NCI-H1436 (cell line): ENCODE measurements around the gene ZNF837.

Source experiments
- DNase-seq: peaks from one replicate; lab custom pipeline; 2025; lab: John Stamatoyannopoulos, UW

ZNF837 gene

DNA sequence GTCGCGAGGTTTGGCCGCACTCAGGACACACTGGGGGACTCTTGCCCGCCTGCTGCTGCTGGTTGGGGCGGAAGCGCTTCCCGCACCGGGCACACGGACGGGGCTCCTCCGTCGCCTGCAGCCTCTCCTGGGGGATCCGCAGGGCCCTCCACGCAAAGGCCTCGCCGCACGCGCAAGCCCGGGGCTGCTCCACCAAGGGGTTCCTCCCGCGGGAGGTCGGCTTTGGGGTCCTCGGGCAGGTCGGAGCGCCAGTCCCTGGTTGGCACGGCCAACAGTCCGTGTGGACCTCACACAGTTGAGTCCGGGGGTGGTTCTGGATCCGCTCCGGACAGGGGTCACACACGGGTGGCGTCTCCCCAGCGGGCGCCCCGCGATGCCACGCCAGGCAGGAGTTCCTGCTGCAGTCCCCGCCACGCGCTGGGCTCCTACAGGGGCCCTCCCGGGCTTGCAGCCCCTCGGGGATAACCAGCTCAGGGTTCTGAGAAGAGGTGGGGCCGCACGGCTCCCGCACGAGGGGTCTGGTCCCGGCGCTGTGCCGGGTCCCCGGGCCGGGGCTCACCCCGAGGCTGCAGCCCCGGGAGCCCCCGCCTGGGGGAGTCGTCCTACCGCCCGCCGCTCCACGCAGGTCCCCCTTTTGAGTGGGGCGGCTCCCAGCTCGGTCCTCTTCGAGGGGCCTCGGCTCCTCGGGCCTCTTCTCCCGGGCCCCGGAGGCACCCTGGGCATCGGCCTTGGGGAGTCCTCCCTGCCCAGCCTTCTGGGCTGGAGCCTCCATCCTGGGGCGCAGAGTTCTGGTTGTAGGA, 12.1 kb downstream of the ZNF837 start:
- DNase-seq, result no peak

DNA sequence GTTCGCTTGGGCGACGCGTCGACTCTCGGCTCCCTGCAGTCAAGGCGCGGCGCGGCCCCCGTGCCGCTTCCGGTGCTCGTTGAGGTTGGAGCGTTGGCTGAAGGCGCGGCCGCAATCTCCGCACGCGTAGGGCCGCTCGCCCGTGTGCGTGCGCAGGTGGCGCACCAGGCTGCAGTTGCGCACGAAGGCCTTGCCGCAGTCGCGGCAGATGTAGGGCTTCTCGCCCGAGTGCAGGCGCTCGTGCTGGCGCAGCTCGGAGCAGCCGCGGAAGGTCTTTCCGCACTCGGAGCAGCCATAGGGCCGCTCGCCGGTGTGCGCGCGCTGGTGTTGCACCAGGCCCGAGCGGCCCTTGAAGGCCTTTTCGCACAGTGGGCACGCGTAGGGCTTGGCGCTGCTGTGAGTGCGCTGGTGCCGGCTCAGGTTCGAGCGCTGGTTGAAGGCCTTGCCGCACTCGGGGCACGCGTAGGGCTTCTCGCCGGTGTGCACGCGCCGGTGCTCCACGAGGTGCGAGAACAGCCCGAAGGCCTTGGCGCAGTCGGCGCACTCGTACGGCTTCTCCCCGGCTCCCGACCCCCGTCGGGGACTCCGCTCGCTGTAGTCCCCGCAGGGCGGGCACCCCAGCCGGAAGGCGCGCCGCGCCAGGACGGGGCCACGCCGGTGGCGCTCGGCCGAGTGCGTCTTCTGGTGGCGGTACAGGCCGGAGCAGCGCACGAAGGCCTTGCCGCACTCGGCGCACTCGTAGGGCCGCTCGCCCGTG, 13.0 kb downstream of the ZNF837 start:
- no peak for DNase-seq

DNA sequence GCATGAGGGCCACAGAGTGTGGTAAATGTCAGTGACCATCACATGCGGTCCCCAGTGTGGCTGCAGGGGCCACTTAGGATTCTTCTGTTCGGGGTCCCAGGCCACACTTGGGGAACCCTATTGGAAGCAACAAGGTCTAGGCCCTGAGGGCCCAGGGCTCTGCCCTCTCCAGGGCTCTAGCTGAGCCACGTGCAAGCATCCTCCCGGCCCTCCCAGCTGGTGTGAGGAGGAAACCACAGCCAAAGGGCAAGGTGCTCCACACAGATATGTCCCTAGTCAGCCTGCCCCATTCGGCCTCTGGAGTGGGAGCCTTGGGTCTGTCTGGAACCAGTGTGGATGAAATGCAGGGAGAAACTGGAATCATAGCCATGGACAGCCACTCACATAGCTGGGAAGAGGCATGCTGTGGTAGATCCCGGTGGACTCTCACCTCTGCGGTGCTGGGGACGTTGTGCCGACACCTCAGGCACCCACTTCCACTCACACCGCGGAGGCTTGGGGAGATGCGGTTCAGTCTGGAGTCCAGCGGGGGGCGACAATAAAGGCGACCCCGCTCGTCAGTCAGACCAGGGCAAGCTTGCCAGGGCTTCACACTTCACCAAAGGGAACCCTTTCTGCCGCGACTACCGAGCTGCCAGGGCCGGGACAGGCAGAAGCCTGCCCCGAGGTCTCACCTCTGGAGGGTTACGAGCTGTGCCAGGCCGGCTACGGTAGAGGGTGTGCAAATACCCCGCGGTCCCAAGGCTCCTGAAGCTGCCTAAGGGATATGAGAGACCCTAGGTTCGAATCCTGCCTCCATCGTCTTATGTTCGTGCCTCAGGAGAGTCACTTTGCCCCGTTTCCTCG, 14.0 kb downstream of the ZNF837 start:
- DNase-seq, result no peak

DNA sequence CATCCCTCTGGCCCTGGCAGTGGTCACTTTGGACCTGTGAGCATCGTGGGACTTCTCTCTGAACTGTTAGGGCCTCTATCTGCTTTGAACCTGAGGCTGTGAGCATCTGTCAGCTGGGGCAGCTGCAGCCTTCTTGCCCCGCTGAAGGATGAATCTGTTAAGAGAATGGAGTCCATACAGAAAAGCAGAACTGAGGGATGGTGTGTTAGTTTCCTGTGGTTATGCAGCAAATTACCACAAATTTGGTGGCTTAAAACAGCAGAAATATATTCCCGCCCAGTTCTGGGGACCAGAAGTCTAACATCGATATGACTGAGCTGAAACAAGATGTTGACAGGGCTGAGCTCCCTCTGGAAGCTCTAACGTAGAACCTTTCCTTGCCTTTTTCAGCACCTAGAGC, 16.7 kb downstream of the ZNF837 start:
- no peak for DNase-seq

DNA sequence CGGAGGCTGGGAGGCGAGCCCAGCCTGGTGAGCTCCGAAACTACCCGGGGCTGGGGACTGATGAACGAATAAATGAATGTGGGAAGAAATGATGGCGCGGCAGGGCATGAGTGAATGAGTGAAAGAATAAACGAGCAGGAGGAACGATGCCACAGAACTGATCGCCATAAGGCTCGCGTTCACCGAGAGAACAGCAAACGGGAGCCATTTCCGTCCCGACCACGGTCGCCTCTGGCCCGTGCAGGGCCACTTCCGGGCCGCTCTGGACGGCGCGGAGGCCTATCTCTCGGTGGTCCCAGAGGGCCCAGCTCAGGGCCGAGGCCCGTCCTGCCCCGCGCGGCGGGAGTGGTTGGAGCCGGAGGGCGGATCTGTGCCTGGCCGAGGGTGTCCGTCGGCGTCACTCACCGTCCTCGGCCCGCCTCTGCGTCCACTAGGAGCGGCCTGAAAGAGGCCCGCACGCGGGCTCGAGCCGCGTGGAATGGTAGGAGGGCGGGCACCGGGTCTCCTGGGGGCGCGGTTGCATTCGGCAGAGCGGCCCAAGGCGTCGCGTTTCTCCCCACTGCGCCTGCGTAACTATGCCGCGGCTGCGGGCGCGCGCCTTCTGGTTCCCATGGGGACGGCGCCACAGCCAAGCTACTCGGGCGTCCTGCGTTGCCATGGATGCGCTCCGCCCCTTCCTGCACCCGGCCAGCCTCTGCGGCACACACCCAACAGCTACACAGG, 18.4 kb downstream of the ZNF837 start, which contains the start of gene ZNF497:
ZNF497 (minus strand) TSS at position 480 of the 723 bp plus-strand sequence. CDS start 5,116 bp downstream, outside the sequence.
- DNase-seq, result peak; percentile 98

DNA sequence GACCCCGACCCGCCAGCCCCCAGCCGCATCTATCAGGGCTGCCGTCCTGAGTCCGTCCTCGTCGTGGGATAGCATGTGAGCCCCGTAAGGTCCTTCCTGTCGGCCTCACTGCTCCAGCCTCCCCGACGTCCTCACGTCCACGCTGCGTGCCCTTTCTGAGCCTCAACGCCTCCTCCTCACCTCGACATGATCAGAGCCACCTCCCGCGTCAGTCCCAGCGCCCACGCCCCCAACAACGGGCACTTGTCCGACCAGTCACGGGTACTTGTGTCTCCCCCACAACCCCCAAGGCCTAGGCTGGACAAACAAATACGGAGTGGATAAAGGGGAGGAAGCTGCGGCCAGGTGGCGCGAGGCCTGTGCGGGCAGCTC, 18.9 kb downstream of the ZNF837 start:
- DNase-seq, result no peak

DNA sequence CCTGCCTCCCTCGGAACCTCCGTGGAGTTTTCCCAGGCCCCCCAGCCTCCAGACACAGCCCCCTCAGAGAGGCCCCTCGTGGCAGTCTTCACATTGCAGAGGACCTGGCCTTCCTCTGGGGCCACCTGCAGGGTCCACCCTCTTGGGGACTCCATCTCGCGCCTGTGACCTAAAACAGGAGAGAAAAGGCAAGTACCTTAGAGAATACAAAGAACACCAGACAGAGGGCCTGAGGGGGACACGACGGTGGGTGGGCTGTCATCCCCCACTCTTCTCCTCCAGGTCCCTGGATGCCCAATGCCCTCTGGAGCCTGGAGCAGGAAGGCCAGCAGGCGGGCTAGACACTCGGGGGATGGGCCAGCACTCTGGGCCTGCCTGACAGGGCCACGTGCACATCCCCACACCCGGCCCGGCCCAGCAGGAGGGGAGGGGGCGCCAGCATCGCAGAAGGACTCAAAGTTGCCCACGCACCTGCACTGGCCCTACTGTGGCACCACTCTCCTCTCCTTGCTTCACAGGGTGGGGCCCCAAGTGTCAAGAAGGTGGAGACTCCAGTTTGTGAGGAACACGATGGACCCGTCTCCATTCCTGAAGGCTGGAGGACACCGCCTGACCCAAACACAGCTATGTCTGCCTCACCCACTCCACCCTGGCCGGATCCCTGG, 23.2 kb downstream of the ZNF837 start:
- DNase-seq, result no peak

DNA sequence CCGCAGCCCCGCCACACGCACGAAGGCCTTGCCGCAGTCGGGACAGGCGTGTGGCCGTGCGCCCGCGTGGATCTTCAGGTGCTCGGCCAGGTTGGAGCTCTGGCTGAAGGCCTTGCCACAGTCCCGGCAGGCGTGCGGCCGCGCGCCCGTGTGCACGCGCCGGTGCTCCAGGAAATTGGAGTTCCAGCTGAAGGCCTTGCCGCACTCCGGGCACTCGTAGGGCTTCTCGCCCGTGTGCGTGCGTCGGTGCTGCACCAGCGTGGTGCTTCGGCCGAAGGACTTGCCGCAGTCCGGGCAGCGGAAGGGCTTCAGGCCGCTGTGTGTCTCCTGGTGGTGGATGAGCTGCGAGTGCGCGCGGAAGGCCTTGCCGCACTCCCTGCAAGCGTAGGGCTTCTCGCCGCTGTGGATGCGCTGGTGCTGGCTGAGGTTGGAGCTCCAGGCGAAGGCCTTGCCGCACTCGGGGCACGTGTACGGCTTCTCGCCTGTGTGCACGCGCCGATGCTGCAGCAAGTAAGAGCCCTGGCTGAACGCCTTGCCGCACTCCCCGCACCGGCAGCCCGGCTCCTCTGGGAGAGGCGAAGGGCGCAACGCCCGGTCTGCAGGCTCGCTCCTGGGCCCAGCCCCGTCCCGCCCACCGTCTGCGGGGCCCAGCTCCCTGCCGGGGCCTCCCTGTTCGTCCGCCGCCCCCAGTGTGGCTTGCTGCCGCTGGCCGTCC, 23.9 kb downstream of the ZNF837 start:
- no peak for DNase-seq

DNA sequence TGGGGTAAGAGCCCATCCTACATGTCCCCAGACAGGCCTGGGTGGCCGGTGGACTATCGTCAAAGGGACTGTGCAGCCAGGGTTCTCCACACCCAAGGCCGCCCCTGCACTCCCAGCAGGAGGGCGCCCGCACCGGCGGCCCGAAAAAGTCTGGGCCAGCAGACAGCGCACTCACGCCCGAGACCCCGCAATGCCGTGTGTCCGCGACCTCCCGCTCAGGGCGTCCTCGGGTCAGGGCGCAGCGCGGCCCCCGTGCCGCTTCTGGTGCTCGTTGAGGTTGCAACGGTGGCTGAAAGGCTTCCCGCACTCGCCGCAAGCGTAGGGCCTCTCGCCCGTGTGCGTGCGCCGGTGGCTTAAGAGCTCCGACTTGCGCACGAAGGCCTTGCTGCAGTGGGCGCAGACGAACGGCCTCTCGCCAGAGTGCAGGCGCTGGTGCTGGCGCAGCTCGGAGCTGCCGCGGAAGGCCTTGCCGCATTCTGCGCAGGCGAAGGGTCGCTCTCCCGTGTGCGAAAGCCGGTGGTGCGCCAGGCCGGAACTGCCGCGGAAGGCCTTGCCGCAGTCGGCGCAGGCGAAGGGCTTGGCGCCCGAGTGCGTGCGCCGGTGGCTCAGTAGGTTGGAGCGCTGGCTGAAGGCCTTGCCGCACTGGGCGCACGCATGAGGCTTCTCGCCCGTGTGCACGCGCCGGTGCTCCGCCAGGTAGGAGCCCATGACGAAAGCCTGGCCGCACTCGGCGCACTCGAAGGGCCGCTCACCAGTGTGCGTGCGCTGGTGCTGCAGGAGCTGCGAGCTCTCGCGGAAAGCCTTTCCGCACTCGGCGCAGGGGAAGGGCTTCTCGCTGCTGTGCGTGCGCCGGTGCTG, 24.7 kb downstream of the ZNF837 start:
- no peak for DNase-seq

DNA sequence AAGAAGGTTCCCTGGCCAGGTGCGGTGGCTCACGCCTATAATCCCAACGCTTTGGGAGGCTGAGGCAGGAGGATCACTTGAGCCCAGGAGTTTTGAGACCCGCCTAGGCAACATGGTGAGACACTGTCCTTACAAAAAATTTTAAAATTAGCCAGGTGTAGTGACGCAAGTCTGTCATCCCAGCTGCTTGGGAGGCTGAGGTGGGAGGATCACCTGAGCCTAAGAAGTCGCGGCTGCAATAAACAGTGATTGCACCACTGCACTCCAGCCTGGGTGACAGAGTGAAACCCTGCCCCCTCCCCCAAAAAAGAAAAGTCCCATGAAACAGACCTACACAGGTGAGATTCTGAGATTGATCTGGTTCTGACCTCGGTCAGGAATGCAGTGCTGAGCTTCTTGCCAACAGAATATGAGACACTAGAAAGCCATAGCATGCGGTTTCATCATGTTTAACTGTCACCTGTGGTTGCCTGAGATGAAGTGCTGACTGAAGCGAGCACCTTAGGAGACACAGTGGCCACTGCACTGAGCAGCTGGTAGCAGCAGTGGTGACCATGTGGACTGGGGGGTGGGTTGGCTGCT, 25.5 kb downstream of the ZNF837 start:
- no peak for DNase-seq

DNA sequence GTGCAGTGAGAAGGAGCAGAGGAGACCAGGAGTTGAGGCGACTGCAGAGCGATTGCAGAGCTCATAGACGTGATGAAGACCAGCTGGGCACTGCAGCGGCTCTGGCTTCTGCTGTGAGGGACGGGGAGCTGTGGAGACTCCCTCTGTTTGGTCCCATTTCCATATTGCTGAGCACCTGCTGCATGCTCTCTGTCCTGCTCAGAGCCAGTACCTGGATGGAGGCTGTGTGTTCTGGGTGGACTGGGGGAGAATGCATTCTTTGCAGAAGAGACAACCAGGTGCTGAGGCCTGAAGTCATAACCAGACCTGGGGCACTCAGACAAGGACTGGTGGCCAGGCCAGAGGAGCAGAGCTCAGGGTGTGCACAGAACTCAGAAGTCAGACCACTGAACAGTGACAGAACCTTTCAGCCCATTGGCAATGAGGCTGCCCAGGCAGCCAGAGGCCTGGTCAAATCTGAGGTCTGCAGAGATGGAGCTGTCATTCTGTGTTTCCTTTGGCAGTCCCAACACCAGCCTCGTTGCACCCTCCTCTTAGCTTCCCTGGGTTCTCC, 26.3 kb downstream of the ZNF837 start:
- DNase-seq, result no peak

DNA sequence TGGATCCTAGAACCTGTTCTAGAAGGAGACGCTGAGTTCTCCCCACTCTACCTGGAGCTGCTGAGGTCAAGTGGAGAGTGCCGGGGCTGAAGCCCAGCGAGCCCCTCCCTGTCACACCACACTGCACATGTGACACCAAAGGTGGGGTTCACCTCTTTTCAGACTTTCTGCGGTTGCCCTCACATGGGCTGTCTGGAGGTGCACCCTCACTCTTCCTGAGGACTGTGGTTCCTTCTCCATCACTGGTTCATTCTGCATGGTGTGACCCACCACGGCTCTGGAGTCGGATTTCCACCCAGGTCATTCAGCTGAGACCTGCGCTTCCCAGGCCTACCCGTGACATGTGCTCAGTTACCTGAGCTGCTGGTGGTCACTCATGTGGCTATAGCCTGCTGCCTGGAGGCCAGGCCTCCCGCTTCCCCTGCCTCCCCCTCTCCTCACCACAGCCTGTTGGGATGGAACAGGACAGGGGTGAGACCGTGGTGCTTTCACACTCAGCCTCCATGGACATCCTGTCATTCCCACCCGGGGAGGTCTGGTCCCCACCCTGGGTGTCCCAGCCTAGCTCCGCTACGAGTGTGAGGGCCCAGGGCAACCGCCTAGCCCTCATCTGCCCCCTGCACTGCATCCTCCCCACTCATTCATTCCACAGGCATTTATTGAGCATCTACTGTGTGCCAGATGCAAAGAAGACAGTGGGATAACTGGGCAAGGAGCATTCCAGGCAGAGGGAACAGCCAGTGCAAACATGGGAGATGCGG, 26.9 kb downstream of the ZNF837 start:
- no peak for DNase-seq

DNA sequence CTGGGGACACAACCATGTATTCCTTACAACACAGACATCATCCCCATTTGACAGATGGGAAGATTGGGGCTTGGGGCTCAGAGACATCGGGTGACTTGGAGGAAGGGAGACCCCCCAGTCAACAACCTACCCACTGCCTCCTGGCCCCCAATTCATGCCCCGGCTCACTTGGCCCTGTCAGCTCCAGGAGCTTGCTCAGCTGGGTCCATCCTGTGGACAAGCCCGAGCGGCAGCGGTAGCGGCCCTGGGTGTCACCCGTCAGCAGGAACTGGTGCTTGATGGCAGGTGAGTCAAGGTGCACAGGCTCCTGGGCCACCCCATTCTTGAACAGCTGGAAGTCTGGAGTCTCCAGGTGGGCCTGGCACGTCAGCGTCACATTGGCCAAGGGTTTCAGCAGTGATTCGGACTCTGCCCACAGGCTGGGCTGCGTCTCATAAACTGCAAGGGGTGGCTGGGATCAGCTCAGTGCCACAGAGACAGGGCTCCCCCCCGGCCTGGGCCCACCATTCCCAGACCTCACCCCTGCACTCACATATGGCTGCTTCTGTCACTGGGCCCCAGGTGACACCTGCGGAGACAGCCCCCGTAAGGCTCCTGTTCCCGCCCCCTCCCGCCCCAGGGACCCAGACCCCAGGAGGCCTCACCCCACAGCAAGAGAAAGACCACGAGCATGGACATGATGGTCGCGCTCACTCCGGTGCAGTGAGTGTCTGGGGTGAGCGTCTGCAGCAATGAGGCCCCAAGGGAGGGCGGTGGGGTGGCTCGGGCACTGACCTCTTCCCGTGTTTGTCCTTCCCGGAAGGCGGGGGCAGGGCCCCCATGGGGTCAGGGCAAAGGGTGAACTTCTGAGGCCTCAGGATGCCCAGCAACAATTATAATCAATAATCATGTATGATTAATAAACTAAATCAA, 27.8 kb downstream of the ZNF837 start, which contains the start of gene A1BG:
A1BG (minus strand) TSS at position 733 of the 912 bp plus-strand sequence; CDS start at position 678, 55 bp downstream.
- no peak for DNase-seq

DNA sequence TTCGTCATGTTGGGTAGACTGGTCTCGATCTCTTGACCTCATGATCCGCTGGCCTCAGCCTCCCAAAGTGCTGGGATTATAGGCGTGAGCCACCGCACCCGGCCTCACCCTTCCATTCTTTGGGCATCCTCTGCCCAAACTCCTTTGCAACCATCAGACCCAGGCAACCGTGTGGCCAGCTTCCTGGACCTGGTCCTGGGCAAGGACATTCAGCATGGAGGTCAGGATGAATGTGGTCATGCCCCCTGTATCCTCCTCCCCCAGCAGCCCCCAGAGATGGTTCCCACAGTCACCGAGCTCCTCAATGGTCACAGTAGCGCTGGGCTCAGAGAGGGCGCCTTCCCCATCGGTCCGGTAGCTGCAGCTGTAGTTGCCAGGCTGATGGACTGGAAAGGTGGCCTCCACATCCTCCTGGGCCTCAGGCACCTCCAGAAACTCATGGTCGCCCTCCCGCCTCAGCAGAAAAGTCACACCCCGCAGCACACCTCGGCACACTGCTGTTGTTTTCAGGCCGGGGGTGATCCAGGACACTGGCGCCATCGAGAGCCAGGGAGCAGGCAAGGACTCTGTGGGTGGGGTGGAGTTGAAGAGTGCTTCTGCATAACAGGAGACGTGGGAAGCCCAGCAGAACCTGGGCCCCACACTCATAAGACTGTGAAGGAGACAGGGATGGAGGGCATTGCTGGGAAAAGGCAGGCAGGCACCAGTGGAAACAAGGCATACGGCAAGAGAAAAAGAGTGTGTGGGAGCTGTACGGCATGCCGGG, 28.7 kb downstream of the ZNF837 start:
- no peak for DNase-seq

DNA sequence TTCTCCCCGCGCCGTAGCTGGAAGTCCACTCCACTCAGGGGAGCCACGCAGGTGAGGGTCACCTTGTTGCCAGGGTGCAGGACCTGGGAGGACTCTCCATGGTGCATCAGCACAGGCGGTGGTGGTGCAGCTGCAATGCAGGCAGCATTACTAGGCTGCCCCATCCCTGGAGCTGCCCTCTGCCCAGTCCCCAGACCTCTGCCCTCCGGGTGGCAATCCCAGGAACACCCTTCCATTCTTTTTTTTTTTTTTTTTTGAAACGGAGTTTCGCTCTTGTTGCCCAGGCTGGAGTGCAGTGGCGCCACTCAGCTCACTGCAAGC, 29.3 kb downstream of the ZNF837 start:
- DNase-seq, result no peak

DNA sequence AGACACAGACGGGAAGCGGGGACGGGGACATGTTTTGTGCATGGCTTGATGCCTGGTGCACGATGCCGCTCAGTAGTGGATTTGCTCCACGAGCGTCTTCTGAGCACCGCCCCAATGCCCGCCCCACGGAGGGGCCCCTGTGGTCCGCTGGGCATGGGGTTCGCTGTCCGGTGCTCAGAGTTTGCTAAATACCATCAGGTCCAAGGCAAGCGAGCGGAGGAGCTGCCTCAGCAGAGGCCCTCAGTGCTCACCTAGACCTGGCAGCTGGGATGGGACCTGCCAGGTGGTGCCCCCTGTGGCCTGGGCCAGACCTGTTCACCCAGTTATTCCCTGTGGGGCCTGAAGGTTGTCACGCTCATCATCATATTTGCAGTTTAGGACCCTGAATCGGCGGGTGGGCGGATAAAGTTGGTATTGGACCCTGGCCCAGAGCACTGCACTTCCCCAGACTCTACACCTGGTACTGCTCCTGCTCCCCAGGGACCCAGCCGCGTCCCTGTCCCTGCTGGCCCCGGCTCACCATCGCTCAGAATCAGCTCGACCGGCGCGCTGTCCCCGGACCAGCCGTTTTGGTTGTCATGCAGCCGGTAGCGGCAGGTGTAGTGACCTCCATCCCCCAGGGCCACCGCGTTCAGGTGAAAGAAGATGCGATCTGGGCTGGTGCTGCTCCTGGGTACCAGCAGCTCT, 29.8 kb downstream of the ZNF837 start:
- no peak for DNase-seq
